H9 (cell line): Measurements from ENCODE around the gene TMED5. TPM values are rescaled to one million over a fixed set of nuclear protein-coding genes. Genes with fewer than 3 reads are reported as not detected.

Experiments used
- DNase-seq: peaks from one replicate; pipeline ENCODE4 v3.0.0-alpha.2; 2017
- H2AFZ ChIP-seq: one replicate; pipeline ENCODE4 v1.6.1; 2013; ENCODE audit warnings: mild to moderate bottlenecking, low read length, control low read depth, moderate library complexity
- H2AK5ac ChIP-seq: 2 replicates; pipeline ENCODE4 v1.6.1; 2013; ENCODE audit warnings: low read length, control low read depth, mixed read lengths; ENCODE audit not compliant: insufficient read length
- H2BK120ac ChIP-seq: one replicate; pipeline ENCODE4 v1.6.1; 2013; ENCODE audit warnings: low read depth, mild to moderate bottlenecking, low read length, control low read depth, inconsistent platforms; ENCODE audit not compliant: poor library complexity, severe bottlenecking
- H2BK12ac ChIP-seq: 2 replicates; pipeline ENCODE4 v1.6.1; 2013; ENCODE audit warnings: low read length, control low read depth, mixed read lengths, low read depth; ENCODE audit not compliant: insufficient read length
- H2BK15ac ChIP-seq: 2 replicates; pipeline ENCODE4 v1.6.1; 2013; ENCODE audit warnings: low read depth, low read length, control low read depth
- H2BK20ac ChIP-seq: one replicate; pipeline ENCODE4 v1.6.1; 2013; ENCODE audit warnings: low read depth, mild to moderate bottlenecking, low read length, control low read depth, inconsistent platforms; ENCODE audit not compliant: poor library complexity, severe bottlenecking
- H2BK5ac ChIP-seq: 2 replicates; pipeline ENCODE4 v1.6.1; 2013; ENCODE audit warnings: low read length, control low read depth, mixed read lengths; ENCODE audit not compliant: insufficient read length
- H3K14ac ChIP-seq: 2 replicates; pipeline ENCODE4 v1.6.1; 2013; ENCODE audit warnings: low read length, control low read depth; ENCODE audit not compliant: insufficient read depth
- H3K18ac ChIP-seq: 2 replicates; pipeline ENCODE4 v1.6.1; 2013; ENCODE audit warnings: low read depth, mild to moderate bottlenecking, mixed read lengths, low read length, control low read depth; ENCODE audit not compliant: insufficient read length
- H3K23ac ChIP-seq: 2 replicates; pipeline ENCODE4 v1.6.1; 2013; ENCODE audit warnings: low read length, control low read depth, mixed read lengths, low read depth; ENCODE audit not compliant: insufficient read length
- H3K23me2 ChIP-seq: 2 replicates; pipeline ENCODE4 v1.6.1; 2013; ENCODE audit warnings: low read depth, mild to moderate bottlenecking, mixed read lengths, low read length, control low read depth; ENCODE audit not compliant: insufficient read length, poor library complexity, severe bottlenecking
- H3K27ac ChIP-seq: 2 replicates; pipeline ENCODE4 v1.5.1; 2013; ENCODE audit warnings: low read length, control low read depth, mixed read lengths, low read depth; ENCODE audit not compliant: insufficient read length
- H3K27me3 ChIP-seq: 2 replicates; pipeline ENCODE4 v1.6.1; 2013; ENCODE audit warnings: low read length, control low read depth, inconsistent platforms; ENCODE audit not compliant: insufficient read depth
- H3K4ac ChIP-seq: 2 replicates; pipeline ENCODE4 v1.6.1; 2013; ENCODE audit warnings: low read depth, mild to moderate bottlenecking, control low read depth, inconsistent platforms, low read length, moderate library complexity
- H3K4me1 ChIP-seq: 2 replicates; pipeline ENCODE4 v1.6.1; 2013; ENCODE audit warnings: low read length, control low read depth, inconsistent platforms; ENCODE audit not compliant: insufficient read depth
- H3K4me2 ChIP-seq: 2 replicates; pipeline ENCODE4 v1.6.1; 2013; ENCODE audit warnings: low read length, control low read depth, mixed read lengths; ENCODE audit not compliant: insufficient read length, insufficient read depth
- H3K56ac ChIP-seq: 2 replicates; pipeline ENCODE4 v1.6.1; 2013; ENCODE audit warnings: low read depth, mild to moderate bottlenecking, mixed read lengths, low read length, control low read depth; ENCODE audit not compliant: insufficient read length
- H3K79me1 ChIP-seq: 2 replicates; pipeline ENCODE4 v1.6.1; 2013; ENCODE audit warnings: low read depth, mild to moderate bottlenecking, moderate library complexity, low read length, control low read depth, inconsistent platforms; ENCODE audit not compliant: insufficient read depth, poor library complexity, severe bottlenecking
- H3K79me2 ChIP-seq: 2 replicates; pipeline ENCODE4 v1.6.1; 2013; ENCODE audit warnings: low read length, control low read depth, inconsistent platforms; ENCODE audit not compliant: insufficient read depth
- H3K9ac ChIP-seq: 2 replicates; pipeline ENCODE4 v1.6.1; 2013; ENCODE audit warnings: low read length, control low read depth, mixed read lengths; ENCODE audit not compliant: insufficient read length; ENCODE audit errors: extremely low read depth
- H3K9me3 ChIP-seq: one replicate; pipeline ENCODE4 v1.6.1; 2013; ENCODE audit warnings: low read depth, low read length, inconsistent platforms; ENCODE audit not compliant: control insufficient read depth
- H3T11ph ChIP-seq: one replicate; pipeline ENCODE4 v1.6.1; 2013; ENCODE audit warnings: mild to moderate bottlenecking, low read length, control low read depth, inconsistent platforms
- H4K20me1 ChIP-seq: one replicate; pipeline ENCODE4 v1.6.1; 2013; ENCODE audit not compliant: control insufficient read depth, insufficient read length, insufficient read depth
- H4K5ac ChIP-seq: 2 replicates; pipeline ENCODE4 v1.6.1; 2013; ENCODE audit warnings: low read depth, mild to moderate bottlenecking, mixed read lengths, low read length, control low read depth; ENCODE audit not compliant: insufficient read length
- H4K8ac ChIP-seq: replicated peaks from 2 replicates; pipeline ENCODE4 v1.6.1; 2013; ENCODE audit warnings: low read length, control low read depth, mixed read lengths, low read depth; ENCODE audit not compliant: insufficient read length
- H4K91ac ChIP-seq: 2 replicates; pipeline ENCODE4 v1.6.1; 2013; ENCODE audit warnings: low read depth, mild to moderate bottlenecking, moderate library complexity, mixed read lengths, low read length, control low read depth; ENCODE audit not compliant: insufficient read length
- H3K27ac Mint-ChIP-seq, 3 experiments: 2 replicates in 2 of 3; 3 replicates in 1 of 3; pipeline ENCODE4 v1.8.0; 2020 to 2021; ENCODE audit warnings: mixed read lengths in 3 of 3, mild to moderate bottlenecking in 1 of 3, moderate library complexity in 1 of 3
- H3K27me3 Mint-ChIP-seq: 2 replicates; pipeline ENCODE4 v1.8.0; 2021; ENCODE audit warnings: low read depth, mild to moderate bottlenecking, moderate library complexity, mixed read lengths
- H3K36me3 Mint-ChIP-seq, 3 experiments: 2 replicates in 2 of 3; 3 replicates in 1 of 3; pipeline ENCODE4 v1.8.0; 2020 to 2021; ENCODE audit warnings: low read depth in 3 of 3, mixed read lengths in 3 of 3; ENCODE audit not compliant: insufficient read depth in 1 of 3
- H3K4me1 Mint-ChIP-seq, 2 experiments: 2 replicates each; pipeline ENCODE4 v1.8.0; 2020; ENCODE audit warnings: mixed read lengths in 2 of 2
- H3K4me3 Mint-ChIP-seq, 2 experiments: 2 replicates in 1 of 2; 3 replicates in 1 of 2; pipeline ENCODE4 v1.8.0; 2020 to 2021; ENCODE audit warnings: mild to moderate bottlenecking in 2 of 2, mixed read lengths in 2 of 2, moderate library complexity in 1 of 2
- H3K9me3 Mint-ChIP-seq, 2 experiments: 2 replicates in 1 of 2; 3 replicates in 1 of 2; pipeline ENCODE4 v1.8.0; 2020; ENCODE audit warnings: mild to moderate bottlenecking in 2 of 2, mixed read lengths in 2 of 2, moderate library complexity in 1 of 2
- WGBS: extraction: QIAGEN DNeasy Blood & Tissue Kit; methylation state at CpG from one replicate; pipeline ENCODE4 v1.1.7; 2013; ENCODE audit warnings: missing lambda C conversion rate, low lambda C conversion rate, mixed read lengths; ENCODE audit not compliant: insufficient read length; ENCODE audit errors: extremely low coverage; 5-methylcytosine and 5-hydroxymethylcytosine counted together
- total RNA-seq: library from RNA; stranded (reverse); gene quantifications from 2 replicates; pipeline ENCODE4 v1.2.1, GENCODE V29; 2021
- TF ChIP-seq, protein P1 (sequence below): fragments of 200-600 bp; sonication (generic); conservative IDR thresholded peaks from 3 replicates; pipeline ENCODE4 v1.8.0; 2021; ENCODE audit warnings: antibody characterized with exemption, mild to moderate bottlenecking

Gene TMED5
- total RNA-seq, 1 experiment from 2014 or later = 35.0 TPM

GRCh38 chr1:93190432-93190831, 10.2 kb upstream of the TMED5 start:
- Histone ChIP-seq H3T11ph (no peak overlapping the region), H2AK5ac (no peak overlapping the region), H4K20me1 (no peaks in the 10 kb centered on the region), H2BK12ac (no peak overlapping the region), H3K4me2 (no peak overlapping the region), H2BK120ac (no peak overlapping the region), H3K9ac (no peak overlapping the region), H3K79me1 (no peaks in the 10 kb centered on the region), H4K91ac (no peak overlapping the region), H2BK5ac (no peak overlapping the region), H4K8ac (no peak overlapping the region), H3K27me3 (no peaks in the 10 kb centered on the region), H2AFZ (no peak overlapping the region), H3K23ac (no peak overlapping the region), H3K23me2 (no peaks in the 10 kb centered on the region), H2BK15ac (no peak overlapping the region), H3K18ac (no peak overlapping the region), H3K9me3 (no peaks in the 10 kb centered on the region), H3K4ac (no peak overlapping the region), H2BK20ac (no peak overlapping the region), H3K27ac (no peak overlapping the region), H3K79me2 (no peaks in the 10 kb centered on the region), H3K56ac (no peak overlapping the region), H4K5ac (no peak overlapping the region), H3K4me1 (no peaks in the 10 kb centered on the region), H3K14ac (no peak overlapping the region)
- no peak overlapping the region for H3K4me3 Mint-ChIP-seq
- no CpG with 5 or more reads among the region's 3 CpGs for WGBS
- H3K36me3 Mint-ChIP-seq = peaks cover 8 to 37% (median 29%) of the 10 kb centered on the region in 3 experiments
- TF ChIP-seq, protein P1, sequence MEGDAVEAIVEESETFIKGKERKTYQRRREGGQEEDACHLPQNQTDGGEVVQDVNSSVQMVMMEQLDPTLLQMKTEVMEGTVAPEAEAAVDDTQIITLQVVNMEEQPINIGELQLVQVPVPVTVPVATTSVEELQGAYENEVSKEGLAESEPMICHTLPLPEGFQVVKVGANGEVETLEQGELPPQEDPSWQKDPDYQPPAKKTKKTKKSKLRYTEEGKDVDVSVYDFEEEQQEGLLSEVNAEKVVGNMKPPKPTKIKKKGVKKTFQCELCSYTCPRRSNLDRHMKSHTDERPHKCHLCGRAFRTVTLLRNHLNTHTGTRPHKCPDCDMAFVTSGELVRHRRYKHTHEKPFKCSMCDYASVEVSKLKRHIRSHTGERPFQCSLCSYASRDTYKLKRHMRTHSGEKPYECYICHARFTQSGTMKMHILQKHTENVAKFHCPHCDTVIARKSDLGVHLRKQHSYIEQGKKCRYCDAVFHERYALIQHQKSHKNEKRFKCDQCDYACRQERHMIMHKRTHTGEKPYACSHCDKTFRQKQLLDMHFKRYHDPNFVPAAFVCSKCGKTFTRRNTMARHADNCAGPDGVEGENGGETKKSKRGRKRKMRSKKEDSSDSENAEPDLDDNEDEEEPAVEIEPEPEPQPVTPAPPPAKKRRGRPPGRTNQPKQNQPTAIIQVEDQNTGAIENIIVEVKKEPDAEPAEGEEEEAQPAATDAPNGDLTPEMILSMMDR = no peak
- H3K4me1 Mint-ChIP-seq = no peaks in the 10 kb centered on the region
- H3K27ac Mint-ChIP-seq = peak overlapping the region in 2 of 3 experiments; percentile 51 to 57; a peak in 3 of 7 replicates
- H3K27me3 Mint-ChIP-seq = no peaks in the 10 kb centered on the region
- DNase-seq = no peak
- no peaks in the 10 kb centered on the region for H3K9me3 Mint-ChIP-seq
